HG03432 (cell line): ENCODE data around the gene GPR31.

Experiments
- ATAC-seq: cut with Tn5 transposase; IDR thresholded peaks from one replicate; pipeline ENCODE4 v1.9.1; 2021; ENCODE audit warnings: mild to moderate bottlenecking, moderate library complexity; ENCODE audit not compliant: unreplicated experiment

The GPR31 gene

DNA sequence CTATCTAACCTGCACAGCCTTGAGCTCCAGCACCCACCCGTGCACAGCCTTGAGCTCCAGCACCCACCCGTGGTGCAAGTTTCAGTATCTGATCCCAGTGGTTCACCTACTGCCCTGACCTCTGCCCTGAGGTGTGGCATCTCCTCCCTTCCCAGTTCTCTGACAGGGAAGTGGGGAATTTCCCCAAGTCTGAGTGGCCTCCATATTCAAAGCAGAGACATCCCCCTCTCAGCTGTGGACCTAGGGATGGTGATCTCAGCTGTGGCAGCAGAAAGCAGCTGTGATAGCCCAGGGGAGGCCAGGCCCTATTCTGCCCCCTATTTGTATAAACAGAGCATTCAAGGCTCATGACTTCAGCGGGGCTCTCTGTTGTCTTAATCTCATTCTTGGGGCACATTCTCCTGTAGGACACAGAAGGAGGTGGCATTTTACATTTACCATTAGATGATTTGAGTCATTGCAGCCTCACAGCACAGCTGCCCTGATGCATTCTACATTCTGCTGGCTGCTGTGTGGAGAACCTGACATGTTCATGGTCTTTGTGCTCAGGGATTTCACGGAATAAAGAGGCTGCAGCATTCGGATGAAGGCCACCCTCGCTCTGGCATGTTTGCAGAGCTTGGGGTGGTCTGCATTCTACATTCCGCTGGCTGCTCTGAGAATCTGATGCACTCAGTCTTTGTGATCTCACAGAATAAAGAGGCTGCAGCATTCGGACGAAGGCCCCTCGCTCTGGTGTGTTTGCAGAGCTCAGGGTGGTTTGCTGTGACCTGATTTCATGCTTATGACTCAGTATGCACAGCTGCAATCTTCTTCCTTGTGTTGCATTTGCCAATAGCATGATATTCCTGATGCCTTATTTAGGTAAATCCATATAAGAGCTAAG, 16.9 kb downstream of the GPR31 start:
- ATAC-seq, result peak; percentile 66

DNA sequence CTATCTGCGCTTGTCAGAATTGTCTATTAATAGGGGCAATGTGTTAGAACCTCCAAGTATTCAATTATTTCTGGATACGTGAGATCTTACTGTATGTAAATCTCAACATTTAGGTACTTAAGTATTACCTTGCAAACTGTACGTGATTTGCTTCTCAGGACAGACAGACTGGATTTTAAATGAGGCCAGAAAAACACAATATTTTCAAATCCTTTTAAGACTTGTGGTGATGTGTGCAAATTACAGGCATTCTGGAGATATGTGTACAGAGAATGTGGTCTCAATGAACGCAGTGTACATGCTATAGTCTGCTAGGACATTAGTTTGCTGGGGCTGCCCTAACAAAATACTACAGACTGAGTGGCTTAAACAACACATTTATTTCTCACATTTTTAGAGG, 18.0 kb downstream of the GPR31 start:
- no peak for ATAC-seq

DNA sequence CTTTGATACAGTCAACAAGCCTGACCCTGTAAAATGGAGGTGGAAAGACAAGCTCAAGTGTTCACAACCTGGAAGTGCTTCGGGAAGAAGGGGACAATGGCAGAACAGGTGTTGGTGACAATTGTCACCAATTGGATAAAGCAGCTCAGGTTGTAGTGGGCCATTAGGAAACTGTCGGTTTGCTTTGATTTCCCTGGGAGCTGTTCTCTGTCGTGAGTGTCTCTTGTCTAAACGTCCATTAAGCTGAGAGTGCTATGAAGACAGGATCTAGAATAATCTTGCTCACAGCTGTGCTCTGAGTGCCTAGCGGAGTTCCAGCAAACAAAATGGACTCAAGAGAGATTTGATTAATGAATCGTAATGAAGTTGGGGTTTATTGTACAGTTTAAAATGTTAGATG, 19.9 kb downstream of the GPR31 start:
- ATAC-seq, result no peak

DNA sequence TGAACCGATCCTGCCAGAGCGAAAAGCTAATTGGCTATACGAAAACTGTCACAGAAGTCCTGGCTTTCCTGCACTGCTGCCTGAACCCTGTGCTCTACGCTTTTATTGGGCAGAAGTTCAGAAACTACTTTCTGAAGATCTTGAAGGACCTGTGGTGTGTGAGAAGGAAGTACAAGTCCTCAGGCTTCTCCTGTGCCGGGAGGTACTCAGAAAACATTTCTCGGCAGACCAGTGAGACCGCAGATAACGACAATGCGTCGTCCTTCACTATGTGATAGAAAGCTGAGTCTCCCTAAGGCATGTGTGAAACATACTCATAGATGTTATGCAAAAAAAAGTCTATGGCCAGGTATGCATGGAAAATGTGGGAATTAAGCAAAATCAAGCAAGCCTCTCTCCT, 20.7 kb downstream of the GPR31 start:
- ATAC-seq, result no peak

DNA sequence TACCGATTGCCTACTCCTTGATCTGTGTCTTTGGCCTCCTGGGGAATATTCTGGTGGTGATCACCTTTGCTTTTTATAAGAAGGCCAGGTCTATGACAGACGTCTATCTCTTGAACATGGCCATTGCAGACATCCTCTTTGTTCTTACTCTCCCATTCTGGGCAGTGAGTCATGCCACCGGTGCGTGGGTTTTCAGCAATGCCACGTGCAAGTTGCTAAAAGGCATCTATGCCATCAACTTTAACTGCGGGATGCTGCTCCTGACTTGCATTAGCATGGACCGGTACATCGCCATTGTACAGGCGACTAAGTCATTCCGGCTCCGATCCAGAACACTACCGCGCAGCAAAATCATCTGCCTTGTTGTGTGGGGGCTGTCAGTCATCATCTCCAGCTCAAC, 21.4 kb downstream of the GPR31 start:
- ATAC-seq, result no peak

DNA sequence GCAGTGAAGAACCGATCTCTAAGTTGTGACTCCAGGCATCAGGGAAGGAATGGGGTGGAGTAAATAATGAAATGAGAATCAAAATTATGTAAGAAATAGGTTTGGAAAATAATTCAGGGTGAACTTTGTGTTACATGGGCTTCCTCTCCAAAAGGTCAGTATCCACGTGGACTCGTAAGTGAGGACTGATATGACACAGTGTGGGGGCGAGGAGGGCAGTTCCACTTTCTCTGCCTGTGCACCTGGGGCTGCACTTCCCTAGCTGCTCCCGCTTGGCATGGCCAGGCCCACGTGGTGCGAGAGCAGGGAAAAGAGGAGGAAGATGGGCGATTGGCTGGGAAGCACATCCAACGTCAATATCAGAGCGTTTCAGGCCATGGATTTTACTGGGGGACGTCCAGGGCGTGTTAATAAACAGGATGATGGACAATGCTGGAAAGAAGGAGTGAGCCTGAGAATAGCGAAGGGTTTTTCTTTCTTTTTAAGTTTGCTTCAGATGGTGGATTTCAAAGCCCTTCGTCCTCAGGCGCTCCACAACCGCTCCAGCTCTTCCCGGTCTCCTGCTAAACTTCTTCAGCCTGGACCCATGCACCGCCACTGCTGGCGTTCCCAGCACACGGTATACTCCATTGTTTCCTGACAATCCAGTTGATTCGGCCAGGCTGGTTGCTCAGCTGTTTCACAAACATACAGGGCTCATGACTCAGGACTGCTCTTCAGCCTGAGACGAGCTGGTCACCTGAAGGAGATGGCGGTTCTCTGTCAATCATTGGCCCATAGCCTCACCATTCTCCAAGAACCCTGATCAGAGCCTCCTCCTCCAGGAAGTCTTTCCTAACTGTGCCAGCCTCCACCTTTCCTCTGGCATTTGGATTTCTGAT, 23.1 kb downstream of the GPR31 start:
- ATAC-seq, result no peak

DNA sequence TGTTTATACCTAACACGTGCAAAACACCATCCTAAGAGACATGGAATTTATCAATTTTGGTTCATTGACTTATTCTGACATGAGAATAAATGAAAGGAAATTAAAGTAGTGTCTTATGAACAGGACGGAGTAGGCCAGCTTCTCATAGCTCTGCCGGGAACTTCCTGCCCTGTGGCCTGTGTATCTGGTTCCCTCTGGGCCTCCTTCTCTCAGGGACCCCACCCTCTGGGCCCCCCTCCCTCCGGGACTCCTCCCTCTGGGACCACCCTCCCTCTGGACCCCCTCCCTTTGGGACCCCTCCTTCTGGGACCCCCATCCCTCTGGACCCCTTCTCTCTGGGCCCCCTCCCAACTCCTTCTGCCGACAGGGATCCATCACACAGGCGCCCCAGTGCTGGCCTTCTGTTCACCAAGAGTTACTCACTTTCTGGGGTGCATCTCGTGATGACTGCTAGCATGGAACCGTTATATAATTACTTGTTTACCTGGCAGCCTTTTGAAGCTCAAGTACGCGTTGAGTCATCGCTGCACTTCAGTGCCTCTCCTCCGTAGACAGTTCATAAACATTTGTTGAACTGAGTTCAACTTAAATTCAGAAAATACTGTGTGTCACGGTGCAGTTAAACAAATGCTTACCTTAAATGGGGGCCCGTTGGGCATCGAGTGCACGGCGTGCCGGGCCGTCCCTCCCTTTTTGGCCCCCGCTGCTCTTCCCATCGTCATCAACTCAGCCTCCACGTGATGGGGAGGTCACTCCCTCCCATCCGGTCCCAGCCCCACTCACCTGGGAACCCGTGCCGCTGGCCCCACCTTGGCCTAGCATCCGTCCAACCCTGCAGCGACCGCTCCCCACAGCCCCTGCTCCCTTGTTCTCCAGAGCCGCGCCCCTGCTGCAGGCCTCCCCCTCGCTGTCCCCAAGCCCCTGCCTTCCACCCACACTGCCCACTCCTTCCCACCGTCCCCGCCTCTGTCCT, 26.8 kb downstream of the GPR31 start:
- no peak for ATAC-seq

DNA sequence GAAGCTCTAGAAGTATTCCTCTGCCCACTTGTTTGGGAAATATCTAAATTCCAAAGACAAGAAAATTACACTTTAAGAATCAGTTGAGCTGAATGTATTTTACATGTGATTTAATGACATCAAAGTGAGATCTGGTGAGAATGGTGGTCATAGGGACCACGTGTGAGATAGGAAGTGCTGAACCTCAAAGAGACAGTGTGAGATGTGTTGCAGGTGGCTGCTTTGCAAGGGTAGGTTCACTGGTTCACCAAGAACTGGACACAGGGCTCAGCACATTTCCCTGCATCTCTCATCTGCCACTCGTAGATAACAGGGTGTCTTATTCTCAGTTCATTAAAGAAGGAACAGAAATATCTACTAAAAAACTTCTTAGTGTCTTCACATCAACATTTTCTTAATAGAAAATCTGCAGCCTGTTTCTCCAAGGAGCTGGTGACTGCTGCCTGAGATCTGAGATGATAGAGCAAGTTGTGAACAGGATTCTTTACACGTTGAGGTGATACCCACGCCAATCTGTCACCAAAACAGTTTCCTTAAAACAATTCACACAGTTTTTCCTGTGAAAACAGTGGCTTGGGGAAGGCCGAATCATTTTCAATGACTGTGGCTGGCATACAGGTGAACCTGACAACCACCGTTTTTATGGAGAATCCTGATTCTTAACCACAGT, 27.6 kb downstream of the GPR31 start:
- peak; percentile 73 for ATAC-seq

DNA sequence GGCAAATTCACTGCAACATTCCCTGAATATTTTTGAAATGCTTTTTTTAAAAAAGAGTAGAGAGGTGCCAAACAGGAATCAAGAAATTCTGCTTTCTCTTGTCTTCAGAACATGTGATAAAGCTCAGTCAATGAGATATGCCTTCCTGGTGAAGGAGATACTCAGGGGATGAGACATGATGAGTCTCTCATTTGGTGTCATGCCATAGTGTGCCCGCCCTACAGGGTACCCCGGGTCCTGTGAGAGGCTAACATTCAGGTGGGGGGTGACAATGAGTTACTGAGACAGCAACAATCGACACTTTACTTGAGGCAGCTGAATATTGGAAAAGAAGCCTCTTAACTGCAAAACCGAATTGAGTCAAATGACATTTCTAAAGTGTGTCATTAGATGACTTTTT, 28.2 kb downstream of the GPR31 start:
- ATAC-seq, result no peak

DNA sequence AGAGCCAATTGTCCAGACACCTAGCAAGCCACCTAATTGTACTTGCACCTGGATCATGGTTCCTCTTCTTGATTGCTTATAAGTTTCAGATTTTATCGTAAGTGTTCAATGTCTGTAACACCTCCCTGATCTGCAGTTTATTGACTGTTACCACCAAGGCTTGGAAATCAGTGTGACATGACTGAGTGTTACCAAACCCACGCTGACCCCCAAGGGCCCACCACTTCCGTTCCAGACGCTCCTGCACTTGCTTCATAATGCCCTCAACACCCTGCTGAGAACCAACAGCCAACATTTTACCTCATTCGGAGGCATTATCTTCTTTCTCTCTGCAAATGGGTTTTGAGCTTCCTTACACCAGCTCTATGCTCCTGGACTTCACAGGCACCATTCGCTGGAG, 28.6 kb downstream of the GPR31 start:
- no peak for ATAC-seq

DNA sequence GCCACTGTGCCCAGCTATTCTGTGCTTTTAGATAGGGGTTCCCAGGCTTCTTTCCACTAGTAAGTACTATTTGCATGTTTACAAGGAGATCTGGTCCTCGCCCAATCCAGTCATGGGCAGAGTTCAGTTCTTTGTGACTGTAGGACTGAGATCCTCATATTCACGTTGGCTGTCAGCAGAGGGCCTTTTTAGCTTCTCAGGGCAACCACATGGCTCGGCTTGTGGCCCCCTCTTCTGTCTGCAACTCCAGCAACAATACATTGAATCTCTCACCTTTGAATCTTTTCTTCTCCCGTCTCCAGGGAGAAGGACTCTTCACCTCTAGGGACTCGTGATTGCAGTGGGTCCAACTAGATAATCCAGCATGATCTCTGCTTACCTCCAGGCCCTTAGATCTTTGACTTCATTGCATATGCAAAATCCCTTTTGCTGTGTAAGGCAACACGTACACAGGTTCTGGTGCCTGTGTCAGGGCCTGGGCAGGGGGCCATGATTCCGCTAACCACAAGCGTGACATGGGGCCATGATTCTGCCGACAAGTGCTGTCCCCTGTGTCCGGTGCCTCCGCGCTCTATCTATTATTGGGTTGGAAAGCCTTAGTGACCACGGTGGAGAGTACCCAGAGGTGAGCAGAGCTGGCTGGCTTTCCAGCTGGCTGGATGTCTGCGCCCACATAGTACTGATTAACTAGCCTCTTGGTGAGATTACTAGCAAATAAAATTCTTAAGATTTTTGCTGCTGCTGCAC, 29.8 kb downstream of the GPR31 start:
- ATAC-seq, result no peak

DNA sequence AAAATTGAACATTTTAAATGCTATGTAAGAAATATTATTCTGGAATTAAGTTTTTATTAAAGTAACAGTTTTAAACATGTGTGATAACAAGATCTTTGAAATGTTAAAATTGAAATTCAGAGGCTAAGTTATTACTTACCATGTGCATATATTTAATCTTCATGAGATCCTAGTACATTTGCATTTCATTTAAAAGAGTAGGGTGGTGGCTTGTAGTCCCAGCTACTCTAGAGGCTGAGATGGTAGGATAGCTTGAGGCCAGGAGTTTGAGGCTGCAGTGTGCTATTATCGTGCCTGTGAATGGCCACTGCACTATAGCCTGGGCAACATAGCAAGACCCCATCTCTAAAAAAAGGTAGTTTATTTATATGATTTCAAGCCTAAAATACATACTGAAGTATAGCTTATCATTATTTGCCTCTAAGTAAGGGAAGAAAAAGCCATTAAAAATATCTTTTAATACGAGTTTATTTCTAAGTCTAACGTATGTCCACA, 31.9 kb downstream of the GPR31 start:
- no peak for ATAC-seq

DNA sequence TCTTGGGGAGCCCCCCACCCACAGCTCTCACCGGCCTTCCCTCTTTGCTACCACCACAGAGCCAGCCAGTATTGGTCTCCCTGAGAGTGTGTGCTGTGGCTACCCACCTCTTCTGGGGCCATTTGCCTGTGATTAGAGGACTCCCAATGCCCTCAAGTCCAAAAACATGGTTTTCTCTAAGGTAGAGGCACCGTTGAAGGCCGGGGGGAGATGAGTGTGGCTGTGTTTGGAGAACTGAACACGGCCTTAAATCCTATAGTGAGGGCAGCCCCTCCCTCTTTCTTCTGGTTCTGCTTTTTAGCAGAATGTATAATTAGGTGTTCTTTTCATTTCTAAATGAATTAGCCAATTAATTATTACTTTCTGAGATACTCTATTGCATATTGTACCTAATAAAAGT, 32.4 kb downstream of the GPR31 start:
- ATAC-seq, result no peak

DNA sequence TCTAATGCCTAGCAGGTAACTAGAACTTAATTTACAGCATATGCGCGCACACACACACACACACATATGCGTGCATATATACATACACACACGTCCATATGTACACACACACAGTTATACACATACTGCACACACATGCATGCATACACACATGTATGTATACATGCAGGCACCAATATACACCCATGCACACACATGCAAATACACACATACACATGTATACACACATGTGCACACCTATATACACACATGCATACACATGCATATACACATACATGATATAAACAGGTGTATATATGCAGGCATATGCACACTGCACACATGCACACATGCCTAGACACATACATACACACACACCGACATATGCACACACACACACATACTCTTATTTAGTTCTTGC, 33.0 kb downstream of the GPR31 start:
- ATAC-seq, result no peak

DNA sequence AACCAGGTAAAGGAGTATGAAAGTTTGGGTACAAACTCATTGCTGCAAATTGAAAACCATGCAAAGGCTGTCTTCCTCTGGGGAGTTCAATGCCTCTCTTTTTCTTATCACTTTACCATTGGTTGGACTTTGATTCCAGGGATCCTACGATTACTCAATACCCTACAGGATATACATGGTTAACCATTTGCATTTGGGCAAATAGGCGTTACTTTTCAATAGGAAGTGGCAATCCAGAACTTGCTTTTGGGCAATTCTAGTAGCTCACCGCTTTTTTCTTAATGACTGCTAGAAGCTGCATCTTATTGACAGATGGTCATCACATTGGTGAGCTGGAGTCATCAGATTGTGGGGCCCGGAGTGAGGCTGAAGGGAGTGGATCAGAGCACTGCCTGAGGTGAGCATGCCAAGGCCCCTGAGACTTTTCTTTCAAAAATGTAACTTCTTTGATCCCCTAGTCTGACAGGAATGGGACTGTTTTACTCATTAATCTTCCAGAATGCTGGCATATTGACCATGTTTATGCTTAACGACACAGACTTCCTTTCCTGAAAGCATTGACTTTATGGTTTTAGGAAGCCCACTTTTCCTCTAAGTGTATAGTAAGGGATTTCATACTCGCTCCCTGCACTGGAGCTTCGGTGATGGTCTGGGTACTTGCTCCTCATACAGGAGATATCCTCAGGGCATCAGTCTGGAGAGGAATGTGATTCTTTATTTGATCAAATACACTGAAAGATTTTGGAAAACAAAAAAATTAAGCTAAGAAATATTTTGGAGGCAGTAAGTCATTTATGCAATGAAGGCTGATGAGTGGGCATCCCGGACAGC, 34.7 kb downstream of the GPR31 start, which contains the start of gene CCR6:
Gene CCR6 (plus strand): TSS at position 270 of the 831 bp plus-strand sequence. CDS start 13,039 bp downstream, outside the sequence.
- ATAC-seq, result peak; percentile 17

DNA sequence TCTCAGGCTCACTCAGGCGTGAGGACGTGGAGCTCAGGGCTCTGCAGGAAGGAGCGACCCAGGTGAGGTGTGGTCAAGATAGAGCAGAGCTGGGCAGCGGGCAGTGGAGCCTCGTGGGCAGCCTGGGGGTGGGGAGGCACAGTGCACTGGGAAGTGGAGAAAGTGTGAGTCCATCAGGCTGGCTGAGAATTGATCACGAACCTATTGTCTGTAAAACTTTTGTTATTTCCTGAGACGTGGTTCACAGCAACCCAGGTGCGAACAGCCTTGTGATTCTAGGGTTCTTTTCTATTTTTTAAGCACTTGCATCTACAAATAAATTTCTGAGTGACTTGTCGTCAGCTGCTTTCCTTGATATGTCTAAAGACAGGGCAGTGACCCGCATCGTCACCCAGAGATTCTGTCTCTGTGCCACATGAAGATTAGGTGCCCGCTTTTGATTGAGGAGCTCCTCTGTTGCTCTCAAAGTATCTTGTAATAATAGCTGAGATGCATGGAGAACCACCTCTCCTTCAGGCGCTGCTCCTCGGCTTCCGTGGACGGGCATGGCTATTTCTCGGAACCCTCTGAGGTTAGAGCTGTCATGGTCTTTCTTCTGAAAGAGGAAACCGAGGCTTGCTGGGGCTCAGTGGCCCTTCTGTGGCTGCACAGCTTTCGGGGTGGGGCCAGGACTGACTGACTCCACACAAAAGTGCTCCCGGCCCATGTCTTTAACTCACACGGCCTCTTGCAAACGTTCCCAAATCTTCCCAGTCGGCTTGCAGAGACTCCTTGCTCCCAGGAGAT, 35.5 kb downstream of the GPR31 start:
- ATAC-seq, result peak; percentile 41

DNA sequence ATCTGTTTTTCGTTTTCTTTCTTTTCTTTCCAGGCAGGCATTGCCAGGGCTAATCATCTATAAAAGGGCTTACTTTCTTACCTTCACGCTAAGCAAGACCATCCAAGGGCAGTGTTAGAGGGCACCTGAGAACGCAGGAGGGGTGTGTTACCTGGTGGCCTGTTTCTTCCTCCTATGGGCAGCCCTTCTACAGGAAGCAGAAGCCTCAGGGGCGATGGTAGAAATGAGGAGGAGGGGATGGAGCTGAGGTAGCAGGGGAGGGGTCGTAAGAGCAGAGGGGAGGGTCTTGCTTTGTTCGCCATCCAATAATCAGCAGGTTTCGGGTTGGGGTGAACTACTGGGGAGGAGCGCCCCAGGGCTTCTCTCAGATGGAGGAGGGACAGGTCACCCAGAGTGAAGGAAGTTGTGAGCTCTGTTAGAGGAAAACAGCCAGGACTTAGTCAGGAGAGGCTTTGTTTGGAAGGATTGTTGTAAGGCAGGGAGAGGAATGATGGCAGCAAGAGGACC, 36.4 kb downstream of the GPR31 start:
- ATAC-seq, result no peak

DNA sequence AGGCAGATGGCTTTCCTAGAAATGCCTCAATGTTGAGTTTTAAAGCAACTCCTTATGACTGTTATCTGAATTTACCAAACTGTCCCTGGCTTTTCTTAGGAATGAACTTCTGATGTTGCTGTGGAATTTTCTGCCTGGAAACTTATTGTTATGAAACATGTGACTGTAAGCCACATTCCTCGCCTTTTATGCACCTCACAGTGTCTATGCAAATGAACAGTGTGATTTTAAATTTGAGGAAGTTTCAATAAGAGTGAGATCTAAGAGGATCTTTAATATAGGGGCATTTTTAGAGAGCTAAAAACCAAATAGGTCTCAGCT, 37.2 kb downstream of the GPR31 start:
- no peak for ATAC-seq
